ENCODE data around the gene ALX4.

GRCh38 chr11:44348721-44349120, 38.8 kb upstream of the ALX4 start:
- TF ChIP-seq POLR2AphosphoS5 (IDR thresholded peaks at IDR 0.05; ENCODE audit: low read depth, low read length) = no peak
- TF ChIP-seq RXRA (IDR thresholded peaks at IDR 0.05; ENCODE audit: insufficient read depth, low read depth, low read length) = no peak
- no peak for TF ChIP-seq EZH2 (IDR thresholded peaks at IDR 0.05; ENCODE audit: low read depth, low read length, severe bottlenecking)
- TF ChIP-seq RFX5 (IDR thresholded peaks at IDR 0.05; ENCODE audit: borderline replicate concordance, low read depth, low read length) = no peak
- no peak for TF ChIP-seq TCF12 (IDR thresholded peaks at IDR 0.05; ENCODE audit: low read depth, low read length)
- TF ChIP-seq CTCF (IDR thresholded peaks at IDR 0.05; ENCODE audit: control extremely low read depth in 1 of 3, insufficient read depth in 1 of 3, low read depth in 1 of 3, low read length in 3 of 3) = no peak
- no peak for TF ChIP-seq SIN3A (conservative IDR thresholded peaks at IDR 0.05 in 1 of 2, IDR thresholded peaks at IDR 0.05 in 1 of 2; ENCODE audit: low read depth in 1 of 2, low read length in 2 of 2)
- no peak for TF ChIP-seq EP300 (IDR thresholded peaks at IDR 0.05; ENCODE audit: borderline replicate concordance in 1 of 2, low read depth in 2 of 2, low read length in 2 of 2)
- TF ChIP-seq PHF8 (conservative IDR thresholded peaks at IDR 0.05; ENCODE audit: low read depth, low read length) = no peak
- TF ChIP-seq USF2 (IDR thresholded peaks at IDR 0.05; ENCODE audit: low read length) = no peak
- TF ChIP-seq CHD1 (IDR thresholded peaks at IDR 0.05; ENCODE audit: low read depth, low read length) = no peak
- TF ChIP-seq HDAC6 (IDR thresholded peaks at IDR 0.05; ENCODE audit: low read depth, low read length) = no peak
- no peak for TF ChIP-seq TAF1 (IDR thresholded peaks at IDR 0.05; ENCODE audit: low read depth, low read length)
